C4-2B (cell line): ENCODE results near the gene RRP12.

Experiments
- CTCF ChIP-seq: fragments of 450-650 bp; conservative IDR thresholded peaks from 2 replicates; pipeline ENCODE4 v1.5.1; 2017; ENCODE audit warnings: mild to moderate bottlenecking
- ZFX ChIP-seq: fragments of 450-650 bp; IDR thresholded peaks from 2 replicates; pipeline ENCODE4 v1.6.1; 2017

- no peak for TF ChIP-seq CTCF
- no peak for TF ChIP-seq ZFX
Measured at GRCh38 chr10:97434557-97434956, 33.4 kb upstream of the RRP12 start.
